Caki2 (cell line): ENCODE results near the gene SPEN. TPM values are rescaled to one million over a fixed set of nuclear protein-coding genes. Genes with fewer than 3 reads are reported as not detected.

ENCODE experiments used
- DNase-seq: peaks from one replicate; pipeline ENCODE4 v3.0.0-alpha.2; 2015; ENCODE audit warnings: low read depth
- in situ Hi-C: cut with HindIII; loops from 2 replicates; pipeline ENCODE4 v1.10.0; 2016; ENCODE audit warnings: low sequenced_read_pairs, low pct_unique_long_range_greater_than_20kb, mixed read lengths
- total RNA-seq: library from RNA; depleted of rRNA; stranded (reverse); fragments of >200 nt; shearing (Covaris generic); gene quantifications from 2 replicates; pipeline ENCODE4 v1.2.3, GENCODE V29; 2014; ENCODE audit warnings: low replicate concordance; rRNA removed

The SPEN gene
- total RNA-seq, 1 experiment from 2014 or later, result 6.9 TPM

DNA sequence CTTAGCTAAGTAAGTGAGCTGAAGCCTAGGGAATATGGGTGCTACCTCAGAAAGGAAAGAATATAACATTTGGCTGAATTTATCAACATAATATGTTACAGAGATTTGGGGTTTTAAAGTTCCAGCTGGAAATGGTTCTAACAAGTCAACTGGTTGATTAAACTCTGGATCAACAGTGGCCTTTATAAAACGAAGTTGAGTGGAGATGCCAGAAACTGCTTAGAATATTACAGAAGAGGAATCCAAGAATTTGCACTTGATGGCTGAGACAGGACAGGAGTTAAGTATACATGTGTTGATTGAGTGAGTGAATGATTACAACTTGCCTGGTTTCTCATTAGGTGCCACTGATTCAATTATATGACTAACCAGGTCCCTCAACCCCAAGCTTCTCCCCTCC lies 135.8 kb downstream of the SPEN start:
- DNase-seq, result no peak
- in situ Hi-C loops, result no loop called here

DNA sequence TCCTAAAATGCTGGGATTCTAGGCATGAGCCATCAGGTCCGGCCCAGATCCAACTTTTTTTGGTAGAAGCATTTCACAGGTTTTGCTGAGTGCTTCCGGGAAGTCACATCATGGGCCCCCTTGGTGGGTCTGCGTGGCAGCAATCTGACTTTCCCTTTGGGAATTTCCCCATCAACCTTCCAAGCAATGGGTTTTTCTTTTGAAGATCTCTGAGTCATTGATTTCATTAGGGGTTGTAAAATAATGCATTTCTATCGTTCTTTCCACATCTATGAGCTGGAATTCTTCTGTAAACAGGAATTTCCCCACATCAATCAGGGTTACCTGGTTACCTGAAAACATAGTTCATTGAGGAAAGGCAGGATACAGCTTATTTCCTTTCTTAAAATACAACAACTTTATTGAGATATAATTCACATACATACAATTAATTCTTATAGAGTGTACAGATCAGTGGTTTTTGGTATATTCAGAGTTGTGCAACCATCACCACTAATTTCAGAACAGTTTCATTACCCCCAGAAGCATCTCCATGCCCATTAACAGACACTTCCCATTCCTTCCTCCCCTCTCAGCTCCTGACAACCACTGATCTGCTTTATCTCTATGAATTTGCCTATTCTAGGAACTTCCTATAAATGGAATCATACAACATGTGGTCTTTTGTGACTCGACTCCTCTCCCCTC lies 138.2 kb downstream of the SPEN start:
- in situ Hi-C loops, result no loop called here
- peak; percentile 13 for DNase-seq

DNA sequence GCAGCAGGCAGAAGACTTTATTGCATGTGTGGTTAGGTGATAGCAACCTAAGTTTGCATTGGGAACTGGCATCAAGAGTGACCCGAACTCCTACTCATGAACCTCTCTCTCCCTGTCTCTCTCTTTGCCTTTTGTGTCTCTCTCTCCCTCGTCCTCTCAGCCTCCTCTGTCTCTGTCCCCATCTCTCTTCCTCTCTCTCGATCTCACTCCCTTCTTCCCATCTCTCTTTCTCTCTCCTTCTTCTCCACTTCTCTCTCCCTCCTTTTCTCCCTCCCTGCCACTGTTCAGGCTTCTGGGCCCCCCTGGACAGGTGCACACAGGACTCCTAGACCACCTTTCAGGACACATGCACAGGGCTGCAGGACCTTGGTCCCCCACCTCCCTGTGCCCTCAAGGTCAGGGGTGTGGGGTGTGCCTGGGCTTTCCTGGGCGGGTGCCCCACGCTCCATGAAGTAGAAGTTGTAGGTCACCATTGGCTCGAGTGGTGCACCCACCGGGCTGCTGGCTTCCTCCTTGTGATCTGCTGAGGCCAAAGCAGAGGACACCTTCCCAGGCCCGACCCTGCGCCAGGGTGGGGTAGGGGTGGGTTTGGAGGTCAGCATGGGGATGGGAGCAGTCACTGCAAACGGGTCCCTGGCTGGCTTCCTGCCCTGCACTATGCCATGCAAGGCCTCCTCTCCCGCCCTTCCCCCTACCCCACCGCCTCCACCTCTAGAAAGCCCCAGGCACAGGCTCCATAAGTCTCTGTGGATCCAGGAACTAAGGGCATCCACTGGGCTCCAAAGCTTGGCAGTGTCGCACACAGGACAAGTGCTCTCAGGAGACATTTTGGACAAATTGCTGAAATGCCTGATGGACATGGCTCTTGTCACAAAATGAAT lies 141.6 kb downstream of the SPEN start:
- DNase-seq, result no peak
- in situ Hi-C loops, result no loop called here

GRCh38 chr1:15989776-15990175 lies 142.3 kb downstream of the SPEN start:
- in situ Hi-C loops, result no loop called here

More at GRCh38 chr1:15989776-15990175, 142.3 kb downstream of the SPEN start:
- DNase-seq, result no peak

Other genes starting within 250 kb of the SPEN start
- 0.98 and 4.3 TPM in 2 replicates for gene DDI2, start 230.2 kb upstream of the SPEN start, total RNA-seq
- gene PLEKHM2, start 163.4 kb upstream of the SPEN start, total RNA-seq, result 39.8 and 53.5 TPM in 2 replicates
- gene SLC25A34, start 111.4 kb upstream of the SPEN start, total RNA-seq, result 0.07 and 1.0 TPM in 2 replicates
- not detected in 2 replicates for gene TMEM82, start 105.2 kb upstream of the SPEN start, total RNA-seq
- 7.0 and 9.3 TPM in 2 replicates for gene FBLIM1, start 88.9 kb upstream of the SPEN start, total RNA-seq
- 4.0 and 5.1 TPM in 2 replicates for gene UQCRHL, start 40.1 kb upstream of the SPEN start, total RNA-seq
- 20.5 and 26.5 TPM in 2 replicates for gene ZBTB17, start 128.4 kb downstream of the SPEN start, total RNA-seq
- not detected in 2 replicates for gene SRARP, start 156.5 kb downstream of the SPEN start, total RNA-seq
- not detected in 2 replicates for gene HSPB7, start 170.3 kb downstream of the SPEN start, total RNA-seq
- not detected in 2 replicates for gene CLCNKA, start 174.3 kb downstream of the SPEN start, total RNA-seq
- gene CLCNKB, start 196.1 kb downstream of the SPEN start, total RNA-seq, result not detected in 2 replicates
- gene FAM131C, start 225.9 kb downstream of the SPEN start, total RNA-seq, result 2.1 and 2.4 TPM in 2 replicates